ENCODE data around the gene ZNRF1.
A peak's percentile ranks its signal among the peaks of the same experiment; 100 is the strongest.

The ZNRF1 gene

DNA sequence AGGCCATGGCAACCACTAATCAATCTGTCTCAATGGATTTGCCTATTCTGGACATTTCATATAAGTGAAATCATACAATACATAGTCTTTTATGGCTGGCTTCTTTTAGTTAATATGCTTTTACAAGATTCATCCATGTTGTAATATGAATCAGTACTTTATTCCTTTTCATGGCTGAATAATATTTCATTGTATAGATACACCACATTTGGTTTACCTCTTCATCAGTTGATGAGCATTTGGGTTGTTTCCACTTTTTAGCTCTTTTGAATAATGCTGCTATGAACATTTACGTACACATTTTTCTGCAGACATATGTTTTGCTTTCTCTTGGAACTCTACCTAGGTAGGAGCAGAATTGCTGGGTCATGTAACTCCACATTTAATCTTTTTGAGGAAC lies 2.8 kb upstream of the ZNRF1 start:
- no peak overlapping the region for H2BK15ac ChIP-seq (ENCODE audit: low read depth, poor library complexity, severe bottlenecking)
- no peaks in the 10 kb centered on the region for H3K36me3 ChIP-seq (ENCODE audit: control insufficient read depth in 1 of 2, insufficient read depth in 2 of 2, low read depth in 1 of 2, low read length in 2 of 2)
- no peak overlapping the region for H2AK5ac ChIP-seq (ENCODE audit: low read length, severe bottlenecking)
- H3K4me1 ChIP-seq (ENCODE audit: control insufficient read depth, insufficient read depth, low read depth, low read length), result peaks cover 22% of the 10 kb centered on the region
- peaks cover 7% of the 10 kb centered on the region for H3K79me1 ChIP-seq (replicated peaks; ENCODE audit: low read length, poor library complexity, severe bottlenecking)
- H3K27ac ChIP-seq (ENCODE audit: low read length, poor library complexity, severe bottlenecking), result no peak overlapping the region
- H3K4me2 ChIP-seq (ENCODE audit: low read length, poor library complexity, severe bottlenecking), result no peak overlapping the region
- H4K91ac ChIP-seq (ENCODE audit: low read length), result no peak overlapping the region
- H2BK120ac ChIP-seq (ENCODE audit: low read depth, low read length), result no peak overlapping the region
- H3K9ac ChIP-seq (ENCODE audit: low read length), result no peak overlapping the region
- no peak overlapping the region for H4K8ac ChIP-seq (ENCODE audit: low read length)
- no peak overlapping the region for H3K4me3 ChIP-seq (ENCODE audit: insufficient read depth in 1 of 2, low read depth in 1 of 2, low read length in 2 of 2)
- H3K23ac ChIP-seq (ENCODE audit: low read length in 2 of 2), result no peak overlapping the region
- H2BK5ac ChIP-seq (ENCODE audit: low read depth, low read length, poor library complexity, severe bottlenecking), result no peak overlapping the region
- WGBS, result 100% methylated on average over 1 of the region's 1 CpG
- no peak overlapping the region for H2AFZ ChIP-seq (ENCODE audit: low read depth, low read length)
- no peaks in the 10 kb centered on the region for H3K9me3 ChIP-seq (ENCODE audit: control insufficient read depth, low read length)
- H2BK12ac ChIP-seq (ENCODE audit: low read length in 2 of 2), result no peak overlapping the region
- H3K14ac ChIP-seq (ENCODE audit: low read length in 2 of 2), result no peak overlapping the region
- no peaks in the 10 kb centered on the region for H3K27me3 ChIP-seq (ENCODE audit: control insufficient read depth in 1 of 2, insufficient read depth in 1 of 2, low read length in 2 of 2)
- no peak overlapping the region for H3K18ac ChIP-seq (ENCODE audit: low read depth in 1 of 2, low read length in 2 of 2)
- no peak overlapping the region for H3K4ac ChIP-seq (ENCODE audit: low read depth in 1 of 2, low read length in 2 of 2)
- DNase-seq, result no peak

- Histone ChIP-seq H2BK12ac (ENCODE audit: low read length in 2 of 2) (no peak overlapping the region), H3K23ac (ENCODE audit: low read length in 2 of 2) (no peak overlapping the region)
- WGBS, result 89% methylated on average over 7 of the region's 8 CpGs
These were observed 1.8 kb upstream of the ZNRF1 start for GRCh38 chr16:74997042-74997491.

GRCh38 chr16:74999219-74999608 lies 390 bp downstream of the ZNRF1 start:
- Histone ChIP-seq H2BK120ac (ENCODE audit: low read depth, low read length) (peak overlapping the region; percentile 50), H3K4me2 (ENCODE audit: low read length, poor library complexity, severe bottlenecking) (peak overlapping the region; percentile 62), H3K9ac (ENCODE audit: low read length) (peak overlapping the region; percentile 76), H2AFZ (ENCODE audit: low read depth, low read length) (no peak overlapping the region), H3K79me1 (replicated peaks; ENCODE audit: low read length, poor library complexity, severe bottlenecking) (peaks cover 20% of the 10 kb centered on the region), H3K27ac (ENCODE audit: low read length, poor library complexity, severe bottlenecking) (no peak overlapping the region), H3K27me3 (ENCODE audit: control insufficient read depth in 1 of 2, insufficient read depth in 1 of 2, low read length in 2 of 2) (no peaks in the 10 kb centered on the region), H2BK12ac (ENCODE audit: low read length in 2 of 2) (no peak overlapping the region), H3K4me3 (ENCODE audit: insufficient read depth in 1 of 2, low read depth in 1 of 2, low read length in 2 of 2) (peak overlapping the region; percentile 83 to 87), H2AK5ac (ENCODE audit: low read length, severe bottlenecking) (no peak overlapping the region), H2BK15ac (ENCODE audit: low read depth, poor library complexity, severe bottlenecking) (peak overlapping the region; percentile 91), H2BK5ac (ENCODE audit: low read depth, low read length, poor library complexity, severe bottlenecking) (peak overlapping the region; percentile 49), H3K18ac (ENCODE audit: low read depth in 1 of 2, low read length in 2 of 2) (peak overlapping the region; percentile 86 to 88), H3K23ac (ENCODE audit: low read length in 2 of 2) (no peak overlapping the region), H3K4ac (ENCODE audit: low read depth in 1 of 2, low read length in 2 of 2) (peak overlapping the region in 1 of 2 experiments; percentile 34), H4K8ac (ENCODE audit: low read length) (peak overlapping the region; percentile 62), H3K36me3 (ENCODE audit: control insufficient read depth in 1 of 2, insufficient read depth in 2 of 2, low read depth in 1 of 2, low read length in 2 of 2) (peaks cover 0 to 5% of the 10 kb centered on the region in 2 experiments), H3K14ac (ENCODE audit: low read length in 2 of 2) (peak overlapping the region; percentile 16 to 64), H3K4me1 (ENCODE audit: control insufficient read depth, insufficient read depth, low read depth, low read length) (peaks cover 21% of the 10 kb centered on the region), H3K9me3 (ENCODE audit: control insufficient read depth, low read length) (no peaks in the 10 kb centered on the region), H4K91ac (ENCODE audit: low read length) (peak overlapping the region; percentile 65)
- WGBS, result under 1% methylated on average over 33 of the region's 44 CpGs
- DNase-seq, result peak; percentile 24

More at GRCh38 chr16:74997042-74997491, 1.8 kb upstream of the ZNRF1 start:
- Histone ChIP-seq H4K91ac (ENCODE audit: low read length) (no peak overlapping the region), H2BK120ac (ENCODE audit: low read depth, low read length) (no peak overlapping the region), H3K9ac (ENCODE audit: low read length) (no peak overlapping the region), H2BK5ac (ENCODE audit: low read depth, low read length, poor library complexity, severe bottlenecking) (no peak overlapping the region), H3K4me1 (ENCODE audit: control insufficient read depth, insufficient read depth, low read depth, low read length) (peaks cover 18% of the 10 kb centered on the region), H3K27me3 (ENCODE audit: control insufficient read depth in 1 of 2, insufficient read depth in 1 of 2, low read length in 2 of 2) (no peaks in the 10 kb centered on the region), H4K8ac (ENCODE audit: low read length) (no peak overlapping the region), H3K9me3 (ENCODE audit: control insufficient read depth, low read length) (no peaks in the 10 kb centered on the region), H2BK15ac (ENCODE audit: low read depth, poor library complexity, severe bottlenecking) (no peak overlapping the region), H3K36me3 (ENCODE audit: control insufficient read depth in 1 of 2, insufficient read depth in 2 of 2, low read depth in 1 of 2, low read length in 2 of 2) (no peaks in the 10 kb centered on the region), H3K18ac (ENCODE audit: low read depth in 1 of 2, low read length in 2 of 2) (no peak overlapping the region), H3K27ac (ENCODE audit: low read length, poor library complexity, severe bottlenecking) (no peak overlapping the region), H3K4me3 (ENCODE audit: insufficient read depth in 1 of 2, low read depth in 1 of 2, low read length in 2 of 2) (no peak overlapping the region), H2AK5ac (ENCODE audit: low read length, severe bottlenecking) (no peak overlapping the region), H3K79me1 (replicated peaks; ENCODE audit: low read length, poor library complexity, severe bottlenecking) (peaks cover 9% of the 10 kb centered on the region), H2AFZ (ENCODE audit: low read depth, low read length) (no peak overlapping the region), H3K14ac (ENCODE audit: low read length in 2 of 2) (no peak overlapping the region), H3K4ac (ENCODE audit: low read depth in 1 of 2, low read length in 2 of 2) (no peak overlapping the region), H3K4me2 (ENCODE audit: low read length, poor library complexity, severe bottlenecking) (no peak overlapping the region)
- no peak for DNase-seq

DNA sequence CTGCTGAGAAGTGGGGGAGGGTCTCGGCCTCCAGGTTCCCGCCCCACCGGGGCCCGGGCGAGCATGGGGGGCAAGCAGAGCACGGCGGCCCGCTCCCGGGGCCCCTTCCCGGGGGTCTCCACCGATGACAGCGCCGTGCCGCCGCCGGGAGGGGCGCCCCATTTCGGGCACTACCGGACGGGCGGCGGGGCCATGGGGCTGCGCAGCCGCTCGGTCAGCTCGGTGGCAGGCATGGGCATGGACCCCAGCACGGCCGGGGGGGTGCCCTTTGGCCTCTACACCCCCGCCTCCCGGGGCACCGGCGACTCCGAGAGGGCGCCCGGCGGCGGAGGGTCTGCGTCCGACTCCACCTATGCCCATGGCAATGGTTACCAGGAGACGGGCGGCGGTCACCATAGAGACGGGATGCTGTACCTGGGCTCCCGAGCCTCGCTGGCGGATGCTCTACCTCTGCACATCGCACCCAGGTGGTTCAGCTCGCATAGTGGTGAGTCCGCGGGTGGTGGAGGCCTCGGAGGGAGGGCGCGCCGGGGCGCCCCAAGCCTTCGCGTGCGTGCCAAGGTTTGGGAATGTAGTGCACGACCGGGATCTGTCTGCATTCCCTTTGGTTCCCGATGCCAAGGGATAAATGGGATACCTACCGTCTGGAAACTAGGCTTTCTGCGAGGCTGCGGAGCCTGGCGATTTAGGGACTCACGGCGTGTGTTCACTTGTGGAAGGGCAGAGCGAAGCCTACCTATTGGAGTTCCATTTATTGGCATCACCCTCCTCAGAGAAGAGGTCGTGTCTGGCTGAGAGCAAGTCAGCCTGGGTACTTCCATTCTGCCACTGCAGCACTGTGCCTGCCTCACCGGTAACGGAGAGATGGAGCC lies 1.0 kb downstream of the ZNRF1 start:
- Histone ChIP-seq H2BK5ac (ENCODE audit: low read depth, low read length, poor library complexity, severe bottlenecking) (peak overlapping the region; percentile 49), H3K14ac (ENCODE audit: low read length in 2 of 2) (peak overlapping the region; percentile 16 to 51), H4K8ac (ENCODE audit: low read length) (no peak overlapping the region), H3K4me3 (ENCODE audit: insufficient read depth in 1 of 2, low read depth in 1 of 2, low read length in 2 of 2) (peak overlapping the region; percentile 83 to 87), H2AFZ (ENCODE audit: low read depth, low read length) (no peak overlapping the region), H3K27me3 (ENCODE audit: control insufficient read depth in 1 of 2, insufficient read depth in 1 of 2, low read length in 2 of 2) (no peaks in the 10 kb centered on the region), H3K9ac (ENCODE audit: low read length) (peak overlapping the region; percentile 76), H3K4me1 (ENCODE audit: control insufficient read depth, insufficient read depth, low read depth, low read length) (peaks cover 21% of the 10 kb centered on the region), H3K18ac (ENCODE audit: low read depth in 1 of 2, low read length in 2 of 2) (peak overlapping the region; percentile 37 to 86), H3K27ac (ENCODE audit: low read length, poor library complexity, severe bottlenecking) (no peak overlapping the region), H3K23ac (ENCODE audit: low read length in 2 of 2) (peak overlapping the region in 1 of 2 experiments; percentile 46), H4K91ac (ENCODE audit: low read length) (peak overlapping the region; percentile 34), H3K4me2 (ENCODE audit: low read length, poor library complexity, severe bottlenecking) (peak overlapping the region; percentile 62), H3K9me3 (ENCODE audit: control insufficient read depth, low read length) (no peaks in the 10 kb centered on the region), H2BK120ac (ENCODE audit: low read depth, low read length) (no peak overlapping the region), H2BK15ac (ENCODE audit: low read depth, poor library complexity, severe bottlenecking) (peak overlapping the region; percentile 18), H3K4ac (ENCODE audit: low read depth in 1 of 2, low read length in 2 of 2) (peak overlapping the region in 1 of 2 experiments; percentile 34), H2AK5ac (ENCODE audit: low read length, severe bottlenecking) (no peak overlapping the region), H3K79me1 (replicated peaks; ENCODE audit: low read length, poor library complexity, severe bottlenecking) (peaks cover 25% of the 10 kb centered on the region), H2BK12ac (ENCODE audit: low read length in 2 of 2) (peak overlapping the region in 1 of 2 experiments; percentile 25), H3K36me3 (ENCODE audit: control insufficient read depth in 1 of 2, insufficient read depth in 2 of 2, low read depth in 1 of 2, low read length in 2 of 2) (peaks cover 0 to 5% of the 10 kb centered on the region in 2 experiments)
- WGBS, result 2% methylated on average over 59 of the region's 71 CpGs
- DNase-seq, result peak; percentile 49
